GM18507 (cell line): ENCODE data around the gene TNPO2.

ENCODE experiments used
- DNase-seq: peaks from one replicate; pipeline ENCODE4 v3.0.0; 2011; ENCODE audit warnings: low read depth; ENCODE audit not compliant: insufficient read length; ENCODE audit errors: extremely low spot score
- FAIRE-seq: peaks from 2 replicates; lab custom pipeline; 2011; peaks lifted over from hg19 to GRCh38; lab: Jason Lieb, UNC

TNPO2 gene

DNA sequence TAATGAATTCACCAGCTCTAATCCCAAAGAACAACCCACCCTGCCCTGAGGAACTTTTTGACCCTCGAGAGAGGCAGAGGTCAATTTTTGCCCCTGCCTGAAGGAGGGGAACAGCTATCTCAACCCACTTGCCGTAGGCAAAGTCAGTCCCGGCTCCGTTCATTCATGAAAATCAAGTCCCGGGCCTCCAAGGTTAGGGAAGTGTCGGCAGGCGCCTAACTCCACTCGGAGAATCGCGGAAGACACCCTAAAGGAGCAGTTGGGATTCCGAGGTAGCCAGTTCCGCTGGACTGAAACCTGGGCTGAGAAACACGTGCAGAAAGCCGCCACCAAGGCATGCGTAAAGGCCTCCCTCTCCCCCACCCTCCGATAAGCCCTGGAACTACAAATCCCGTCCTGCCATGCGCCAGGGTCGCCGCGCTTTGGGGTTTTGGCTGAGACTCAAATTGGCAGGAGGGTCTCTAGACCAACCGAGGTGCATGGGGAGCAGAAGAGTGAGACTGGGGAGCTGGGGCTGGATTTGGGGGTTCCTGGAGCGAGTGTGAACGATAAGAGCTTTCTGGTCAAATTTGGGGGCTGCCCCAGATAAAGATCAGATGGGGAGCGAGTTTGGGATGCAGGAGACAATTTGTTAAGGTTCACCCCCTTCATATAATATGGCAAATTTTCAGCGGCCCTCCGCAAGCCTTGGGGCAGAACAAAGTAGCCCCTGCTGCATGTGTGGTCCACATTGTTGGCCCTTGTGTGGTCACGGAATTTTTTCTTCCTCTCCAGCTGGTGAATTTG lies at the start of gene TNPO2:
Gene TNPO2, minus strand, starts transcription at position 292 of the 786 bp plus-strand sequence. CDS start 2,955 bp downstream, outside the sequence.
- no peak for DNase-seq
- peak; percentile 90 for FAIRE-seq

DNA sequence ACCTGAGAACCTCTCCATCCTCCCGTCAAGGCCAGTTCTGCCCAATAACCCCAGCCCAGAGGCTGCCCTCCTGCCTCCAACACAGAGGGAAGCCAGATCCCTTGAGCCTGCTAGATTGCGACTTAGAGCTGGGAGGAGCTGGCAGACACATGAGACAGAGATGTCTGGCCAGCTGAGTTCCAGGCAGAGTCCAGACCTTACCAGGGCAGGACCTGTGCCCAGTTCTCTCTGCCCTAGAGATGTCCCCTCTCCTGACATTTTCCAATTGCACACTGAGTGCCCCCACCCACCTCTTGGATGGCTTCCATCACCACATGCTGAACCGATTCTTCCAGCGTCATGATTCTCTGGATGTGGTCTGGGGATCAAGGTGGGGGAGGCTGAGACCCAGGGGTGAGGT lies 48.6 kb upstream of the TNPO2 start:
- FAIRE-seq (no peak), DNase-seq (no peak)

DNA sequence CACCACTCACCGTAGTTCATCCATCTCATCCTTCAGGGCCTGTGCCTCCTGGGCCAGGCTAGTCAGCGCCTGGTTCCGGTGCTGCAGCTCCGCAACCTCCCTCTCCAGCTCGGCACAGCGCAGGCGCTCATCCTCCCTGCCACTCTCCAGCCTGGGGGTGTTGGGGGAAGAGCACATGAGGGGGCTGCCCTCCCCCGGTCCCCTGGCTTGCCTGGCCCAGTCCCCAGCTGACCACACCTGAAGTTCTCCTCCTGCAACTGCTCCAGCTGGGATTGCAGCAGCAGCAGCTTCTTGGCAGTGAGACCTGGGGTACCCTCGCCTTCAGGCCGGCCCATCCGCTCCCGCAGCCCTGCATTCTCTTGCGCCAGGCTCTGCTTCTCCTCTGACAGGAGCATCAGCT lies 47.2 kb upstream of the TNPO2 start:
- FAIRE-seq, result no peak
- no peak for DNase-seq

GRCh38 chr19:12769689-12770088 lies 46.0 kb upstream of the TNPO2 start:
- FAIRE-seq (no peak), DNase-seq (no peak)

- no peak for FAIRE-seq
- no peak for DNase-seq
These were observed 43.9 kb upstream of the TNPO2 start for GRCh38 chr19:12767666-12768065.

GRCh38 chr19:12767150-12767549 lies 43.4 kb upstream of the TNPO2 start:
- DNase-seq (no peak), FAIRE-seq (no peak)

- peak; percentile 60 for DNase-seq
- FAIRE-seq, result peak; percentile 81
These were observed 42.4 kb upstream of the TNPO2 start for GRCh38 chr19:12766051-12766521.

GRCh38 chr19:12764698-12765097 lies 41.0 kb upstream of the TNPO2 start:
- FAIRE-seq, result no peak
- no peak for DNase-seq

DNA sequence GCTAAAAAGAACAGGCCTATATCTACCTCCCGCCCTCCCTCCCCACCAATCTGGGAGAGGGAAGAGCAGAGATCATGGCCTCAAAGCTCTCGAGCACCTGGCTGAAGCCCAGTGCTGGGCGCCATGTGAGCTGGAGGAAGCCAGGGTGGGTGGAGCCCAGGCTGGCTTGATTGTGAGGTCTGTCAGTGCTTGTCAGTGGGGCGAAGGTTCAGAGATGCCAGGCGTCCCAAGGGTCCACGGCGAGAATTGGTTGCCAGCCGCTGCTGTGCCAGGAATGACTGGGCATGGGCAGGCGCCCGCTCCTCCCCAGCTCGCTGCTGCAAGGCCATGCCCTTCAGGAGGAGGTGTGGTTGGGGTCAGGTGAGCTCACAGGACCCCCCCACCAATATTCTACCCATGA lies 39.4 kb upstream of the TNPO2 start:
- DNase-seq (no peak), FAIRE-seq (no peak)

DNA sequence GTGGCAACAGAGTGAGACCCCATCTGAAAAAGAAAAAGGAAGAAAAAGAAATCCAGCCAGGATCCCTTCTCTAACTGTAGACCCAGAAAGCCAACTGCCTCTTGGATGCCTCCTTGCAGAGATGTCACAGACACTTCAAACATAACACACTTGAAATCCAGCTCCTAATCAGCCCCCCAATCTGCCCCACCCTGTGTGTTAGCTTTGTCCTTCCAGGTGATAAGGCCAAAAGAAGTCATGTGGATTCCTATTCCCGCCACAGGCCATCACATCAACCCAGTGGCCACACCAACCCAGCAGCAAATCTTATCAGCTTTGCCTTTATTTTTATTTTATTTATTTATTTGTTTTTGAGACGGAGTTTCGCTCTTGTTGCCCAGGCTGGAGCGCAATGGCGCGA lies 36.0 kb upstream of the TNPO2 start:
- DNase-seq (no peak), FAIRE-seq (no peak)

DNA sequence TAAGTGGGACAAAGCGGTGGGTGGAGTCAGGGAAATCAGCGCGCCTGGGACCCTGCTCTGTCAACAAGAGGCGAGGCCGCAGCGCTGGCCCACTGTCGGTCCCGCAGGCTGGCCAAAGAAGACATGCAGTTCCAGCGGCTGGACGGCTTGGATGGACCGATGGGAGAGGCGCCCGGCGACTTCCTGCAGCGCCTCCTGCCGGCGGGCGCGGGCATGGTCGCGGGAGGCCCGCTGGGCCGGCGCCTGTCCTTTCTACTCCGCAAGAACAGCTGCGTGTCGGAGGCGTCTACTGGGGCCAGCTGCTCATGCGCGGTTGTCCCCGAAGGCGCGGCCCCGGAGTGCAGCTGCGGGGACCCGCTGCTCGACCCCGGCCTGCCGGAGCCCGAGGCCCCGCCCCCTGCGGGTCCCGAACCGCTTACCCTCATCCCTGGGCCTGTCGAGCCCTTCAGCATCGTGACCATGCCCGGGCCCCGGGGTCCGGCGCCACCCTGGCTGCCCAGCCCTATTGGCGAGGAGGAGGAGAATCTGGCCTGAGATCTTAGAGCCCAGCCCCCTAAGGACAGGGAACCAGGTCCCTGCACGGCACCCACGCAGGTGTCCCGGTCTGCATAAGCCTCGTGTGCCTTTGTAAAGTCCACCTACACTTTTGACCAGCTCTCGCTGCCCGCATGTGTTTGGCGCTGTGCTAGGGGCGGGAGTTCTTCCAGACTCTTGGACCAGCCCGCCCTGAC lies 34.0 kb upstream of the TNPO2 start:
- peak; percentile 38 for FAIRE-seq

DNA sequence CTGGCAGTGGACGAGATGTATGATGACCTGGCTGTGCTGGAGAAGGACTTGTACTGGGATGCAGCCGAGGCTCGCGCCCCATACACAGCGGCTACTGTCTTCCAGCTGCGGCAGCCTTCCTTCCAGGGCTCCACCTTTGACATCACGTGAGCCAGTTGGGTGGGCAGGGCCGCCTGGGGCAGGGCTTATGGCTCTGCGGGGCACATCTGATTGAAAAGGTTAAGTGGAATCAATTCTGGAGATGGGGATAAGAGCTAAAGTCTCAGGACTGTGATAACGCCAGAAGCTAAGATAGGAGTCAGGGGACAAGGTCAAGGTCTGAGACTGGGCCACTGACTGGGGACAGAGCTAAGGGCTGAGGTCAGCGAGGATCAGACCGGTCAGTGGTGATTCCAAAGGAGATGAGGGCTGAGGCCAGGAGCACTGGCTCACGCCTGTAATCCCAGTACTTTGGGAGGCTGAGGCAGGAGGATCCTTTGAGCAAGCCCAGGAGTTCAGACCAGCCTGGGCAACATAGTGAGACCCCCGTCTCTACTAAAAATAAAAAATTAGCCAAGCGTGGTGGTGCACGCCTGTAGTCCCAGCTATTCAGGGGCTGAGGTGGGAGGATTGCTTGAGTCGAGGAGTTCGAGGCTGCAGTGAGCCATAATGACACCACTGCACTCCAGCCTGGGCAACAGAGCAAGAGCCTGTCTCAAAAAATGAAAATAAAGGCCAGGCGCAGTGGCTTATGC lies 32.6 kb upstream of the TNPO2 start:
- no peak for DNase-seq
- no peak for FAIRE-seq

More for the DNA sequence above, 34.0 kb upstream of the TNPO2 start:
- no peak for DNase-seq

GRCh38 chr19:12754465-12755196 lies 30.9 kb upstream of the TNPO2 start:
- DNase-seq (no peak), FAIRE-seq (no peak)

DNA sequence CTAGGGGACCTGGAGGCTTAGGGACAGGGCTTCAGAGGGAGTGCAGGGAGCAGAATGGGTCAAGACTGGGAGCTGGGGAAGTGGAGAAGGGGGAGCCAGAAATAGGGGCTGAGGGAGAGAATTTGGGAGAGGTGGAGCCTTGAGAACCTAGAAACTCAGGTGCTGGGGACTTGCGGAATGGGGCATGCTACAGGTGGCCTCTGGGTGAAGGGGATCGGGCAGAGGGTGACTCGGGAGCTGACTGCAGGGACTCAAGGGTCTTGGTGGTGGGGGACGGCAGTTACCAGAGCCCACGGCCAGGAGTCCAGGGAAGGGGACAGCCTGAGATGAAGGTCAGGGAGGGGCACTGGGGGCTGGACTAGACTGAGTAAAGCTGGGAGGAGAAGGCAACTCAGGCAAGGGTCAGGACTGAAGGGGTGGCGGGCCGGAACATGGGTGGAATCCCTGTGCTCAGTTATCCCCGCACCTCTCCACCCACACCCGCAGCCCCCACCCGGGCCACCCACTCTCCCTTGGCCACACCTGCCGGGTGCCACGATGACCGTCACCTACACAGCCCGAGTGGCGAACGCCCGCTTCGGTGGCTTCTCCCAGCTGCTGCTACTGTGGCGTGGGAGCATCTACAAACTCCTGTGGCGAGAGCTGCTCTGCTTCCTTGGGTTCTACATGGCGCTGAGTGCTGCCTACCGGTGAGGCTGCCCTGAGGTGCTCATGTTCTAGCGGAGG lies 28.5 kb upstream of the TNPO2 start:
- no peak for FAIRE-seq
- no peak for DNase-seq

DNA sequence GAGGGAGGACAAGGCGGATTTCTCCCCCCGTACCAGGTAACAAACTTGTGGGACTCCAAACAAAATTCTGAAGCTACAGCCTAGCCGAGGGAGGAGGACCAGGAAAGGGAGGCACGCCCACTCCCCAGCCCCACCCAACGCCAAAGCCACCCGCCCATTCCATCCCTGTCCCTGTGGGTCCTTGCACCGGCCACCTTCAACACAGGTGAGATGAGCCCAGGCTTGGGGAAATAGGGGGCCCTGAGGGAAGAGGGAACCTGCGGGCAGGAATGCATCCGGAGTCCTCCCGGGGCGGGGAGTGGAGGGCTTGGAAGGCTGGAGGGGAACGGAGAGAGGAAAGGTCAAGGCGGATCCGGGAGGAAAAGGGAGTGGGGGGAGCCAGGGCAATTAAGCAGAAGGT lies 27.9 kb upstream of the TNPO2 start, which contains the start of gene BEST2:
Gene BEST2, plus strand, starts transcription at position 157 of the 400 bp plus-strand sequence. CDS start 802 bp downstream, outside the sequence.
- FAIRE-seq (no peak), DNase-seq (no peak)

DNA sequence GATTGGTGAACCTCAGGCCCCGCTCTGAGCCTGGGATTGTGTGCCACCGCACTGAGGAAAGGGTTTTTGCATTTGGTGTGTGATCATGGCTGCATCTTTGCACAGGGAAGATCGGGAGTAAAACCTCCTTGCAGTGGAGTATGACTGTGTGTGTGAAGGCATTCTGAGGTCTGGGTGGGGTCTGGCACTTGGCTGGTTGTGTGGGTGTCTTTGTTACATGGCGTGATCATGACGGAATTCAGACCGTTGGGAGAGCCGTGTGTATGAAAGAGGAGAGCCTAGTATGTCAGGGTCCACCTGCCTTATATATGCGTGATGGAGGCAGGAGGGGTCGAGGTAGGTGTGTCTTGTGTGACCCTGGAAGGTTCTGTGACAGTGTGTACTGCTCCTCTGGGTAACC lies 27.1 kb upstream of the TNPO2 start:
- FAIRE-seq (no peak), DNase-seq (no peak)

- no peak for FAIRE-seq
- DNase-seq, result no peak
These were observed 26.3 kb upstream of the TNPO2 start for GRCh38 chr19:12749938-12750521.

DNA sequence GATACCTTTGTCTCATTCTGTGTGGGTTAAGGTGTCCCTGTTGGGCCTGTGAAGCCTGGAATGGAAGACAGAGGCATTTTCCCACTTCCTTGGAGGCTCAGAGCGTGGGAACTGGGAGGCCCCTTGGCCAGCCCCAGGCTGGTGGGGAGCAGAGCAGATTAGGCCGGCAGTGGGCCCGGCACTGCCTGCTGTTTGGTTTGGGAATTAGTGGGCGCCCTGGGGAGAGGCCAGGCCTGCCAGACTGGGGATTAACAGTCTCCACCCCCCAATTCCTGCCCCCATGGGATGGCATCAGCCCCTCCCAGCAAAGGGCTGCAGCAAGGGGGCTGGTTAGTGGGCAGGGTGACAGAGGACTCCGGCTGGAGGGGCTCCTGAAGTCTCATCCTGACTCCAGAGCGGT lies 24.8 kb upstream of the TNPO2 start:
- FAIRE-seq (no peak), DNase-seq (no peak)
